Calu3 (cell line): ENCODE data around the gene TMEM147. TPM values are rescaled to one million over a fixed set of nuclear protein-coding genes. Genes with fewer than 3 reads are reported as not detected.
"Not testable (repeated sequence)": the region's sequence is repeated elsewhere in the genome, so short reads cannot be mapped to it uniquely, and the experiment has no call there.

Experiments
- BruUV-seq: library from RNA; stranded (reverse); fragments of 400-500 nt; replicated peaks from 2 replicates; lab custom pipeline; 2021; lab: Mats Ljungman, UMichigan
- CTCF ChIA-PET: fragments of 300-600 bp; sonication (Branson Sonifier 250); formaldehyde crosslinking; loops from one replicate; lab custom pipeline; 2022; ENCODE audit warnings: antibody characterized with exemption; lab: Charles Lee
- DNase-seq: peaks from one replicate; pipeline ENCODE4 v3.0.0; 2022
- H3K27ac Mint-ChIP-seq: one replicate; pipeline ENCODE4 v1.8.0; 2022; ENCODE audit warnings: mixed read lengths; ENCODE audit not compliant: unreplicated experiment
- H3K27me3 Mint-ChIP-seq: one replicate; pipeline ENCODE4 v1.8.0; 2022; ENCODE audit warnings: mixed read lengths; ENCODE audit not compliant: unreplicated experiment
- H3K36me3 Mint-ChIP-seq: one replicate; pipeline ENCODE4 v1.8.0; 2022; ENCODE audit warnings: mild to moderate bottlenecking, moderate library complexity, mixed read lengths; ENCODE audit not compliant: insufficient read depth, unreplicated experiment
- H3K4me1 Mint-ChIP-seq: one replicate; pipeline ENCODE4 v1.8.0; 2022; ENCODE audit warnings: mild to moderate bottlenecking, low read depth, mixed read lengths; ENCODE audit not compliant: unreplicated experiment
- H3K4me3 Mint-ChIP-seq: one replicate; pipeline ENCODE4 v1.8.0; 2022; ENCODE audit warnings: mild to moderate bottlenecking, low read depth, moderate library complexity, mixed read lengths; ENCODE audit not compliant: unreplicated experiment
- H3K9me3 Mint-ChIP-seq: one replicate; pipeline ENCODE4 v1.8.0; 2022; ENCODE audit warnings: low read depth, mixed read lengths; ENCODE audit not compliant: unreplicated experiment
- CTCF ChIP-seq: fragments of 200-600 bp; IDR thresholded peaks from one replicate; pipeline ENCODE4 v1.8.0; 2022; ENCODE audit warnings: antibody characterized with exemption; ENCODE audit not compliant: unreplicated experiment
- intact Hi-C: fragments of 100-400 bp; cut with micrococcal nuclease; formaldehyde crosslinking; loops from one replicate; pipeline ENCODE4 v1.10.0; 2022; ENCODE audit not compliant: unreplicated experiment
- total RNA-seq: library from RNA; stranded (reverse); gene quantifications from 2 replicates; pipeline ENCODE4 v1.2.3, GENCODE V29; 2022

The TMEM147 gene
- total RNA-seq, 1 experiment from 2014 or later = 118 TPM

- no peak for TF ChIP-seq CTCF
- no peak for DNase-seq
- H3K36me3 Mint-ChIP-seq = no peaks in the 10 kb centered on the region
- BruUV-seq = no TSS peak
- CTCF ChIA-PET = no interaction called here
- H3K4me3 Mint-ChIP-seq = no peak overlapping the region
- intact Hi-C loops = no loop called here
- H3K4me1 Mint-ChIP-seq = no peaks in the 10 kb centered on the region
- H3K27me3 Mint-ChIP-seq = peaks cover 38% of the 10 kb centered on the region
- peaks cover 3% of the 10 kb centered on the region for H3K9me3 Mint-ChIP-seq
- no peak overlapping the region for H3K27ac Mint-ChIP-seq
Observed at GRCh38 chr19:35590875-35591274, 45.4 kb downstream of the TMEM147 start.

GRCh38 chr19:35592226-35592625 is 46.8 kb downstream of the TMEM147 start:
- peak; percentile 30 for DNase-seq
- Mint-ChIP-seq H3K36me3 (no peaks in the 10 kb centered on the region), H3K27me3 (peaks cover 38% of the 10 kb centered on the region), H3K4me3 (no peak overlapping the region), H3K4me1 (no peaks in the 10 kb centered on the region), H3K27ac (no peak overlapping the region), H3K9me3 (peaks cover 4% of the 10 kb centered on the region)
- TF ChIP-seq CTCF = no peak
- CTCF ChIA-PET = interaction anchor here (0.7 to 0.8 kb wide), 2 partner anchors 44 to 97 kb away, joined by 3 to 4 read pairs; no protein-coding TSS in a partner anchor
- intact Hi-C loops = no loop called here
- BruUV-seq = no TSS peak

GRCh38 chr19:35595026-35595425 is 49.6 kb downstream of the TMEM147 start:
- H3K27ac Mint-ChIP-seq, H3K9me3 Mint-ChIP-seq, DNase-seq, H3K4me1 Mint-ChIP-seq, H3K36me3 Mint-ChIP-seq, CTCF ChIA-PET, BruUV-seq, H3K4me3 Mint-ChIP-seq, intact Hi-C loops: not testable (repeated sequence)
- H3K27me3 Mint-ChIP-seq = peaks cover 18% of the 10 kb centered on the region

- CTCF ChIA-PET = no interaction called here
- TF ChIP-seq CTCF = no peak
- Mint-ChIP-seq H3K27me3 (peaks cover 22% of the 10 kb centered on the region), H3K36me3 (no peaks in the 10 kb centered on the region), H3K9me3 (peaks cover 4% of the 10 kb centered on the region), H3K4me1 (no peaks in the 10 kb centered on the region), H3K4me3 (no peak overlapping the region), H3K27ac (no peak overlapping the region)
- DNase-seq = no peak
- intact Hi-C loops = no loop called here
- BruUV-seq = no TSS peak
Observed at GRCh38 chr19:35595928-35596327, 50.5 kb downstream of the TMEM147 start.

GRCh38 chr19:35596366-35596999 is 51.1 kb downstream of the TMEM147 start:
- Mint-ChIP-seq H3K27ac (no peak overlapping the region), H3K4me3 (no peak overlapping the region), H3K9me3 (peaks cover 4% of the 10 kb centered on the region), H3K4me1 (no peaks in the 10 kb centered on the region), H3K36me3 (no peaks in the 10 kb centered on the region), H3K27me3 (peaks cover 26% of the 10 kb centered on the region)
- no peak for DNase-seq
- BruUV-seq = no TSS peak
- intact Hi-C loops = no loop called here
- no peak for TF ChIP-seq CTCF
- CTCF ChIA-PET = interaction anchor here (0.7 kb wide), 2 partner anchors 157 to 291 kb away, joined by 4 read pairs; no protein-coding TSS in a partner anchor
